Measurements from ENCODE around the gene DEDD2.
"Not testable (repeated sequence)": the region's sequence is repeated elsewhere in the genome, so short reads cannot be mapped to it uniquely, and the experiment has no call there.

DEDD2 gene

GRCh38 chr19:42217520-42218437 lies at the start of gene DEDD2:
Gene DEDD2 (minus strand): TSS chr19:42217677. CDS start chr19:42217007, 670 bp downstream.
- DNase-seq (ENCODE audit: extremely low read depth in 1 of 2, low read depth in 1 of 2), result peak; percentile 99

DNA sequence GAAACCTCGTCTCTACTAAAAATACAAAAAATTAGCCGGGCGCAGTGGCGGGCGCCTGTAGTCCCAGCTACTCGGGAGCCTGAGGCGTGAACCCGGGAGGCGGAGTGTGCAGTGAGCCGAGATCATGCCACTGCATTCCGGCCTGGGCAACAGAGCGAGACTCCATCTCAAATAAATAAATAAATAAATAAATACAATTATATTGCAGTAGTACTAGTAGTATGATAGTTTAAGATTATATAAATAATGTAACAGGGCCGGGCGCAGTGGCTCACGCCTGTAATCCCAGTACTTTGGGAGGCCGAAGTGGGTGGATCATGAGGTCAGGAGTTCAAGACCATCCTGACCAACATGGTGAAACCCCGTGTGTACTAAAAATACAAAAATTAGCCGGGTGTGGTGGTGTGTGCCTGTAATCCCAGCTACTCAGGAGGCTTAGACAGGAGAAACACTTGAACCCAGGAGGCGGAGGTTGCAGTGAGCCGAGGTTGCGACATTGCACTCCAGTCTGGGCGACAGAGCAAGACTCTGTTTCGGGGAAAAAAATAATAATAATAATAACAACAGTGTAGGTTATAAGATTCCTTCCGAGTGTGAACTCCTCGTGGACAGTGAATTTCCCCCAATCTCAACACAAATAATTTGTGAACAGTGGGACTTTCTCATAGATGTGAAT lies 49.6 kb upstream of the DEDD2 start:
- not testable (repeated sequence) for DNase-seq (ENCODE audit: extremely low read depth in 1 of 2, low read depth in 1 of 2)

DNA sequence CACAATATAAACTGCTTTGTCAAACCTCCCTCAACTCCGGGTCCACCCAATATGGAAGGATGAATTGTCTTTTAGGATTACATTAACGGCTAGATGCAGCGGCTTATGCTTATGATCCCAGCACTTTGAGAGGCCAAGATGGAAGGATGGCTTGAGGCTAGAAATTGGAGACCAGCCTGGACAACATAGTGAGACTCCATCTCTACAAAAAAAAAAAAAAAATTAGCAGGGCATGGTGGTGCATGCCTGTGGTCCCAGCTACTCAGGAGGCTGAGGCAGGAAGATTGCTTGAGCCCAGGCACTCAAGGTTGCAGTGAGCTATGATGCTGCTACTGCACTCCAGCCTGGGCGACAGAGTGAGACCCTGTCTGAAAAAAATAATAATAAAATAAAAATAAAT lies 48.6 kb upstream of the DEDD2 start:
- DNase-seq (ENCODE audit: extremely low read depth in 1 of 2, low read depth in 1 of 2), result not testable (repeated sequence)

GRCh38 chr19:42261763-42262162 lies 44.3 kb upstream of the DEDD2 start:
- DNase-seq (ENCODE audit: extremely low read depth in 1 of 2, low read depth in 1 of 2), result no peak

DNA sequence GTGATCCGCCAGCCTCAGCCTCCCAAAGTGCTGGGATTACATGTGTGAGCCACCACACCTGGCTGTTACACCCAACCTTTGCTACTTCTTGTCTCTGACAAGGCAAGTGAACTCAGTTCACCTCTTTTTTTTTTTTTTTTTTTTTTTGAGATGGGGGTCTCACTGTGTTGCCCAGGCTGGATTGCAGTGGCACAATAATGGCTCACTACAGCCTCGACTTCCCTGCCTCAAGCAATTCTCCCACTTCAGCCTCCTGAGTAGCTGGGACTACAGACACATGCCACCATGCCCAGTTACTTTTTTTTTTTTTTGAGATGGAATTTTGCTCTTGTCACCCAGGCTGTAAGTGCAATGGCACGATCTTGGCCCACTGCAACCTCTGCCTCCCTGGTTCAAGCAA lies 40.4 kb upstream of the DEDD2 start:
- not testable (repeated sequence) for DNase-seq (ENCODE audit: extremely low read depth in 1 of 2, low read depth in 1 of 2)

GRCh38 chr19:42255766-42256745 lies 38.6 kb upstream of the DEDD2 start:
- no peak for DNase-seq (ENCODE audit: extremely low read depth in 1 of 2, low read depth in 1 of 2)

GRCh38 chr19:42254850-42255765 lies 37.6 kb upstream of the DEDD2 start, which contains the start of gene ERF:
Gene ERF (minus strand): TSS chr19:42255128. CDS start chr19:42254999, 129 bp downstream.
- DNase-seq (ENCODE audit: extremely low read depth in 1 of 2, low read depth in 1 of 2), result peak; percentile 78 to 88

DNA sequence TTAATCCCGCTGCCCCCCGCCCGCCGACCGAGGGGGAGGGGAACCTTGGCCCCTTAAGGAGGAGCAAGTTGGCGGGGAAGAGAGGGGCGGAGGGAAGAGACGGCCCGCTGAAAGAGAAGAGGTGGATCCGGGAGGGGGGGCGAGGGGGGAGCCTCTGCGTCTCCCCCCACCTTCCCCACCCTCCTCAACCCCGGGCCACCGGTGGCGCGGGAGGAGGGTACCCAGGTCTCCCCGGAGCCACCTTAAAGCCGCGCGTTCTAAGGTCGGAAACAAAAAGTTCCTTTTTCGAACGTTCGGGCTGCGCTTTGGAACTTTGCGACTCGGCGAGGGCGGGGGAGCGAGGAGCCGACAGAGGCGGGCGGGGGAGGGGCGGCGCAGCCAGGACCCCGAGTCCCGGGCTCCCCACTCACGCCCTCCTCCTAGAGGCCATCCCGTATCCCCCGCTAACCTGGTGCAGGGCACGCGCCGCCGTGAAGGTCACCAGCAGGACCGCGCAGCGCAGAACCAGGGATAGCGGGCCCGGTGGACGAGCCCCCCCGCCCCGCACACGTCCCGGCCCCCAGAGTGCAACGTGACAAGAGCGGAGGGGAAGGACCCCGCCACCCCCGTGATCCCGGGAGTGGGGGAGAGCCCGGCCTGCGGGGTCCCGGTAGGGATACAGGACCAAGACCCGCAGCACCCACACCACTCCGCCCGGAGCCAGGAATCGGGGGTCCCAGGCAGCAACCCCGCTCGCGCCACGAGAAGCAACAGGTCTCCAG lies 36.8 kb upstream of the DEDD2 start:
- peak; percentile 40 to 56 for DNase-seq (ENCODE audit: extremely low read depth in 1 of 2, low read depth in 1 of 2)

DNA sequence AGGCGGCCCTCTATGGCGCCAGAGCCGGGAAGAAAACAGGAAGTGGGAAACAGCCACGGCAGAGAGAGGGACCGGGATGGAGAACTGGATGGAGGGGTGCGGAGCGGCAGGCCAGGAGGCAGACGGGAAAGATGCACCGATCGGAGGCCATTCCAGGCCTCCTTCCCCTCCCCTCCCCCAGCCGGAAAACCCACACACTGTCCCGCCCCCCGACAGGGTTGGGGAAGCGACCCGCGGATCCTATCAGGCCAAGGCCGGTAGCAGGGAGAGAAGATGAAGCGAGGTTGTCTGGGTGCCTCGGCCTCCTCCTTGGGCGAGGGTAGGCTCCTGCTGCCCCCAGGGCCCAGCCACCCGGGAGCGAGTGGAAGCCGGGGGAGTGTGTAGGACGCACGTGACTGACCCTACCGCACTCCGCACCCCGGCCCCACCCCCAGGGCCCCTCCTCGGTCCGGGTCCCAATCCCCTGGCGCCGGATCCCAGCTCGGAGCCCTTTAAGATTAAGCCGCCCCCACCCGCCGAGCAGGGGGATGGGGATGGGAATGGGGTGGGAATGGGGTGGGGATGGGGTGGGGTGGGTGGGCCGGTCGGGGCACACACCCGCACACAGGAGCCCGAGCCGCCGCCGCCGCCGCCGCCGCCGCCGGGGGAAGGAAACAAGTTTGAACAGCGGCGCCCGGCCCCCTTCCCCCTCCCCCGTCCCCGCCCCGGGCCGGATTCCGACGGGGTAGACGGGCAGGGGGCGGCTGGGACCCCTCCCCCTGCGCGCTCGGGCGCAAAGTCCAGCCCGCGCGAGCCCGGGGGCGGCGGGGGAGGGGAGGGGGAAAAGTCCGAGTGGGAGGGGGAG lies 36.0 kb upstream of the DEDD2 start:
- DNase-seq (ENCODE audit: extremely low read depth in 1 of 2, low read depth in 1 of 2), result no peak

GRCh38 chr19:42252365-42253244 lies 35.1 kb upstream of the DEDD2 start:
- DNase-seq (ENCODE audit: extremely low read depth in 1 of 2, low read depth in 1 of 2), result no peak

GRCh38 chr19:42251572-42252358 lies 34.3 kb upstream of the DEDD2 start:
- no peak for DNase-seq (ENCODE audit: extremely low read depth in 1 of 2, low read depth in 1 of 2)

GRCh38 chr19:42250666-42251531 lies 33.4 kb upstream of the DEDD2 start:
- no peak for DNase-seq (ENCODE audit: extremely low read depth in 1 of 2, low read depth in 1 of 2)

- no peak for DNase-seq (ENCODE audit: extremely low read depth in 1 of 2, low read depth in 1 of 2)
These were observed 32.7 kb upstream of the DEDD2 start for GRCh38 chr19:42250183-42250665.

DNA sequence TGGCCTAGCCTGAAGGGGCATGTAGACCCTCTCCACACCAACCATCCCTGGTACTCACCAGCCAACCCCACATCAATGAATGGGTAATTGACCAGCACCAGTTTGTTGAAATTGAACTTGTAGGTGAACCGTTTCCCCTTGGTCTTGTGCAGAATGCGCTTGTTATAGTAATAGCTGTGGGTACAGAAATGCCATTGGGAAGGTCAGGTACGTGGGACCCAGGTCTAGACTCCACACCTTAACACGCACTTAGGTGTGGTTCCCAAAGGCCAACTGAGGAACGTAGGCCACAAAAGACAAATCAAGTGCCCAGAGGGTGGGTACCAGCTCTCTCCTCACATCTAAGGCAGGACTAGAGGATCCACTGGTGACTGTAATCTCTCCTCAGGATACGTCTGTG lies 32.3 kb upstream of the DEDD2 start:
- DNase-seq (ENCODE audit: extremely low read depth in 1 of 2, low read depth in 1 of 2), result no peak

- DNase-seq (ENCODE audit: extremely low read depth in 1 of 2, low read depth in 1 of 2), result no peak
These were observed 31.8 kb upstream of the DEDD2 start for GRCh38 chr19:42249149-42249750.

All from stimulated activated CD8-positive, alpha-beta memory T cell treated with anti-CD3 and anti-CD28 coated beads, Interleukin-7, amount 100 ng/mL, for 48 hours (primary cell).